GM19238 (cell line): ENCODE data around the gene THBD.
"Not testable (repeated sequence)": the region's sequence is repeated elsewhere in the genome, so short reads cannot be mapped to it uniquely, and the experiment has no call there.

ENCODE experiments used
- DNase-seq: peaks from one replicate; pipeline ENCODE4 v3.0.0; 2011; ENCODE audit warnings: low spot score; ENCODE audit not compliant: insufficient read length

THBD gene

GRCh38 chr20:23035731-23036130 lies 13.7 kb downstream of the THBD start:
- no peak for DNase-seq

- no peak for DNase-seq
Observed at GRCh38 chr20:23034721-23035671, 14.5 kb downstream of the THBD start, which contains the start of gene SSTR4. Gene SSTR4, plus strand, starts transcription at chr20:23035312. Its CDS starts 172 bp downstream, at chr20:23035484.

- DNase-seq, result no peak
Observed at GRCh38 chr20:23033918-23034317, 15.6 kb downstream of the THBD start.

GRCh38 chr20:23032750-23033078 lies 16.8 kb downstream of the THBD start:
- DNase-seq, result no peak

- no peak for DNase-seq
Observed at GRCh38 chr20:23032056-23032749, 17.3 kb downstream of the THBD start.

GRCh38 chr20:23031346-23031745 lies 18.1 kb downstream of the THBD start:
- no peak for DNase-seq

- DNase-seq, result no peak
Observed at GRCh38 chr20:23029324-23029723, 20.1 kb downstream of the THBD start.

- DNase-seq, result no peak
Observed at GRCh38 chr20:23028392-23028791, 21.1 kb downstream of the THBD start.

GRCh38 chr20:23027721-23028120 lies 21.8 kb downstream of the THBD start:
- no peak for DNase-seq

- not testable (repeated sequence) for DNase-seq
Observed at GRCh38 chr20:23025503-23025902, 24.0 kb downstream of the THBD start.

- no peak for DNase-seq
Observed at GRCh38 chr20:23024701-23025100, 24.8 kb downstream of the THBD start.

- no peak for DNase-seq
Observed at GRCh38 chr20:23023621-23024177, 25.8 kb downstream of the THBD start.

- no peak for DNase-seq
Observed at GRCh38 chr20:23022849-23023248, 26.6 kb downstream of the THBD start.

- DNase-seq, result no peak
Observed at GRCh38 chr20:23021951-23022350, 27.5 kb downstream of the THBD start.

- no peak for DNase-seq
Observed at GRCh38 chr20:23021541-23021940, 27.9 kb downstream of the THBD start.

- no peak for DNase-seq
Observed at GRCh38 chr20:23020230-23021018, 29.0 kb downstream of the THBD start.

- no peak for DNase-seq
Observed at GRCh38 chr20:23019403-23019802, 30.1 kb downstream of the THBD start.

GRCh38 chr20:23018941-23019340 lies 30.5 kb downstream of the THBD start:
- no peak for DNase-seq

- no peak for DNase-seq
Observed at GRCh38 chr20:23018432-23018831, 31.0 kb downstream of the THBD start.

- DNase-seq, result no peak
Observed at GRCh38 chr20:23017516-23017915, 32.0 kb downstream of the THBD start.

- DNase-seq, result no peak
Observed at GRCh38 chr20:23013429-23013828, 36.0 kb downstream of the THBD start.
